ENCODE data around the gene IGFBP7.

IGFBP7 gene

DNA sequence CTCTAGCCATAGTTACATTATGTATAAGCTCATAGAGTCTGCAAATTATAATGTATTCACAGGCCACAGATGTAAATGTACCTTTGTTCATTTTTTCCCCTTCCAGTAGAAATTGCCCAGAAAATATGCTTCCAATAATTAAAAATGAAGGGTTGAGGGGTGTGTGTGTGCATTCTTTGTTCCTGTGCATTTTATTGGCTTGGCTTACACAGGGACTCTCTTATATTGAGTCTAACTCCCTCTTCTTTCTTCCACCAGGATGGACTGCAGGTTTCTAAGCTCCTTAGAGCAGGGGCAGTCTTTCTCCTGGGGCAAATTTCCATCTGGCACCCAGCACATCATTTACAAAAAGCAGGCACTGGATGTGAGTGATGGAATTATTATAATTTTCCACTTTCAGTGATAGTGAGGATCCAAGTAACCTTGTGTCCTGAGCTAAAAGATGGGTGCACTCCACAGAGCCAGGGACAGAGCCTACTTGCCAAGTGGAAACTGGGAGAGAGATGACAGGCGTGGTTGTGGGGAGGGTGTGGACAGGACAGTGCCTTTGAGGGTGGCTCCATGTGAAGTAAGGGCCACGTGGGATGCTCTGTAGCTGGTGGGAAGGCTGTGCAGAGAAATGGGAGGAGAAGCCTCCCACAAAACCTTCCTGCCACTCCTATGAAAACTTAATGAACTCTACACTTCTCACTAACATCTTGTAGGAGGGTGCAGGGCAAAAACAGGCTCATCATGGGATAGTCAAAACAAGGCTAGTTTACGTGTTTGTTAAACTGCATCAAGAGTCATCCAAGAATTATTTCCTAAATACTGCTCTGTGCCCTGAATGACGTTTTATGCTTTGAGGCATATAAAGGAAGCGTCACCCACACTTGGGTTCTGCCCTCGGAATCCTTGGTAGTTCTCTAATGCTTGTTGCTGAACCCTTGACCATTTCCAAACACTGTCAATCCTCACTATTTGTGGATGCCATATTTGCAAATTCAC, 16.0 kb downstream of the IGFBP7 start:
- DNase-seq = no peak

DNA sequence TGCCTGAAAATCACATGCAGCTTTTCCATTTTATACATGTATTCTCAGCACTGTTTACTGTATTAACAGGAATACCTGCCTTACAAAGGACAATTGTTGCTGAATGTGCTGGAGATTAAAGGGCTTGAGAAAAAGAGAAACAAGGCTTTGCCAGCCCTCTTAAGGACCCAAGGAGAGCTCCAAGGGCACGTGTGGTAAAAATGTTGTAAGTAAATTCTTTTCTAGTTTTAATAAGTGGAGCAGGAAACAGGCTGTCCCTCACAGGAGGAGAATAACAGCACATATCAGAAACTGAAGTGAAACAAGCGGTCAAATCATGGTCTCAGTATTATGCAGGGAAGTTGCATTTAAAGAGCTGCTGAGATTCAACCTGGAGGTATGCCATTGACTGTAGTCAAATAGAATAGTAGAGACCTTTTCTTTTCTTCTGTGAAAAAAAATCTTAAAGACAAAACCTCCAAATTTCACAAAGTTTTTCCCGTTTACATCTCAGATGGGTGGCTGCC, 18.5 kb downstream of the IGFBP7 start:
- no peak for DNase-seq

DNA sequence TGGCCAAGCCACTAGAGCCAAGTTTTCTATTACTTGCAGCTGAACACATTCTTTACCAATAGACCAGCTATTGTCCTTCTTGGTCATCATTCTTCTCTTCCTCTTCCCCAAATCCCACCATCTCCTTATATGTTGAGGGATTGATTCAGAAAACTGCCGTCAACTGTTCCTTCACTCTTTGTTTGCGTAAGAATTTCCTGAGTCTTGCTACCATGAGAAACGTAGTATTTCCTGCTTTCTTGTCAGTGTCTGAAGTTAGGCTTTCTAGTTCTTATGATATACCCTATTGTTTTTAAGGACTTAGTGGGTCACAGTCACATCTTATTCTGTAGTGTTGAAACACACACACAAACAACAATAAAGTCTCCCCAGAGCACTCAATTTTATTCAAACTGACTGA, 20.1 kb downstream of the IGFBP7 start:
- no peak for DNase-seq

DNA sequence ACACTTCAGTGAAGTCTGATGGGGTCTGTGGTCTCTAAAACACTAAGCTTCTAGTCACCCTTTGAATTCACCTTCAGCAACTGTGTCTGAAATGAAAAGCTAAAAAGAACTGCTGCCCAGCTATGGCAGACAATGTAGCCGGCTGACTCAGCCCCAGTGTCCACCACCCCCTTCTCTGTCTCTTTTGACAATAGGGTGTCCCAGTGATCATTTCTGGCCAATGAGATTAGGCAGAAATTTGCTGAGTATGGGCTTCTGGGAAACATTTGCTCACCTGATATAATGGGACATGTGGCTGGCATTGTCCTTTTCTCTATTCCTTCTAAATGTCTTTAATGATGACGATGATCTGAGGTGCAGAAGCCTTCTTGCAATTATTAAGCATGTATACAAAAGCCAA, 20.6 kb downstream of the IGFBP7 start:
- DNase-seq = no peak

- no peak for DNase-seq
Measured at GRCh38 chr4:57086031-57086723, 24.0 kb downstream of the IGFBP7 start.

DNA sequence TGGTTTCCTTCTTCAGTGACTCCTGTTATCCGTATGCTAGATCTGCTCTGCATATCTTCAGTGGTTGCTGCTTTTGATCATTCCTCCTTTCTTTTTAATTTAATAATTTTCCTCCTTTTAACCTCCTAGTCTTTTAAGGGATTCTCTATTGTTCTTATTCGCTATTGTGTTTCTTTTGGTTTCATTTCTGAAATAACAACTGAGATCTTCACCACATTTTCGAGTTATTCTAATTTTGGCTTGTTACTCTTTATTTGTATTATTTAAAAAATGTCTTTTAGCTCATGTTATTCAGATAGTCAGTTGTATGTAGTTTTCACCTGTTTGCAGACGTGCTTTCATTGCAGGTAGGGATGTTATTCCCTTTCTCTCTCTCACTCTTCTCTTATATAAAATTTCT, 24.9 kb downstream of the IGFBP7 start:
- no peak for DNase-seq

DNA sequence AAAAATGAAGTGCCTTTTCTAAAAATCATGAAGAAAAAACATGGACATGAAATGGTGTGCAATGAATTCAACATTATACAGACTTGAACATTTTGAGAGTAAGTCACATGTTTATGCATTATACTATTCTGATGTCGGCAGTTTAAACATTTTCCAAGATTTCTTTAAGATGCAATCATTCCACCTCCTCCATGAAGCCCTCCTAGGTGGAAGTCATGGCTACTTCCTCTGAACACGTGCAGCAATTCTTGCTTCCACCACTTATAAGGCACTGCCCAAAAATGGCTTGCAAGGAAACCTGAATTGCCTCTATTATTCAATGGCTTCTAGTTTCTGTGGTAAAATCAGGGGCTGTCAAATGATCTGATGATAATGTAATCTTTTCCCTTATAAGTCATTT, 25.8 kb downstream of the IGFBP7 start:
- DNase-seq = no peak

DNA sequence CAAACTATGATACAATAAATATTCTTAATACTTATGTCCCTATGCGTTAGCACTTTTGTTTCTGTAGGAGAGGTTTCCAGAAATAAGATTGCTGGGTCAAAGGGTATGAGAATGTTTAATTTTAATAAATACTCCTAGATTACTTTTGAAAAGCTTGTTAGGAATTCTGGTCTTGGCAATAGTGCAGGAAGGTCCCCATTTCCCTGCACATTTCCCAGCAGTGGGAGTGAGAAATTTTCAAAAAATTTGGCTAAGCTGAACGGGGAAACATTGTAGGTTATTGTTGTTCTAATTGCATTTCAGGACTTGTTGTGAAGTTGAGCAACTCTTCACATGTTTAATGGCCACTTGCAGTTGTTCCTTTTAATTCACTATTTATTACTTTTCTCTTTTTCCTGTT, 27.1 kb downstream of the IGFBP7 start:
- DNase-seq = peak; percentile 26

DNA sequence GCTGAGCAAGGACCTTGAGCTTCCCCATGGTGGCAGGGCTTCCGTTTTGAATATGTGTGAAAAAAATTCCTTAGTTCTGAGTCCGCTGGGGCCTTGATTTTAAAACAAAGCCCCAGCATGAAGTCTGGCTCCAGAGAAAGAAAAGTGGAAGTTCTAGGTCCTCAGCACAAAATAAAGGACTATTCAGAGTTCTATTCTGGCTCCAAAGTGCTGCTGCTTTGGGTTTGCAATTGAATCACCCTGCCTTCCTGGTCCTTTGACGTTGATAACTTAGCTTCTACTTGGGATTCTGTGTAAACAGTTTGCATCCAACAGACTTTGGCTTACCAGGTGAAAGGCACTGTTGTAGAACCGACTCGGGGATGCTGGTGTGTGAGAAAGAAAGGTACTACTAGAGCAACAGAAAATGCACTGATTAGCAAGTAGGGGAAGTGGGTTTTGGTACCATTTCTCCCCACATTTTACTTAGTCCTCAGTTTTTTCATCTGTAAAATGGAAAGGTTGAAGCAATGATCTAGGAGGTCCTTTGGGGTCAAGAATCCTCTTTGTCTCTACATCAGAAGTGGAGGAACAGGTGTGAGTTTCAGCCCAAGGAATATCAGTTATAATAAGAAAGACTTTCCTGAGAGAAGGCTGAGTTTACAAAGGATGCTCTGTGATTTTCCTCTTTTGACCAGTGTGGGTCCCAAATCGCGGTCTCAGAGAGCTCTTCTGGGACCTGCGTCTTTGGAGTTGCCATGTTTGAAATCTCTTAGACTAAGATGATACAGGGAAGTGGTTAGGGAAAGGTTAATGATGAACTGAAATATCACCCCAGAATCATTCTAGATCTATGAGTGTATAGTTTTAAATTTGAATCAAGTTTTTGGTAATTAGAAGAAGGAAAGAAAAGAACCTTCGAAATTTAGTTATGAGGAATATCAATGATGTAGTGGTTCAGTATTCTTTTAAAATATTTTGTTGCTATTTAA, 28.2 kb downstream of the IGFBP7 start:
- no peak for DNase-seq

- peak; percentile 98 for DNase-seq
Measured at GRCh38 chr4:57080781-57081650, 29.2 kb downstream of the IGFBP7 start.

DNA sequence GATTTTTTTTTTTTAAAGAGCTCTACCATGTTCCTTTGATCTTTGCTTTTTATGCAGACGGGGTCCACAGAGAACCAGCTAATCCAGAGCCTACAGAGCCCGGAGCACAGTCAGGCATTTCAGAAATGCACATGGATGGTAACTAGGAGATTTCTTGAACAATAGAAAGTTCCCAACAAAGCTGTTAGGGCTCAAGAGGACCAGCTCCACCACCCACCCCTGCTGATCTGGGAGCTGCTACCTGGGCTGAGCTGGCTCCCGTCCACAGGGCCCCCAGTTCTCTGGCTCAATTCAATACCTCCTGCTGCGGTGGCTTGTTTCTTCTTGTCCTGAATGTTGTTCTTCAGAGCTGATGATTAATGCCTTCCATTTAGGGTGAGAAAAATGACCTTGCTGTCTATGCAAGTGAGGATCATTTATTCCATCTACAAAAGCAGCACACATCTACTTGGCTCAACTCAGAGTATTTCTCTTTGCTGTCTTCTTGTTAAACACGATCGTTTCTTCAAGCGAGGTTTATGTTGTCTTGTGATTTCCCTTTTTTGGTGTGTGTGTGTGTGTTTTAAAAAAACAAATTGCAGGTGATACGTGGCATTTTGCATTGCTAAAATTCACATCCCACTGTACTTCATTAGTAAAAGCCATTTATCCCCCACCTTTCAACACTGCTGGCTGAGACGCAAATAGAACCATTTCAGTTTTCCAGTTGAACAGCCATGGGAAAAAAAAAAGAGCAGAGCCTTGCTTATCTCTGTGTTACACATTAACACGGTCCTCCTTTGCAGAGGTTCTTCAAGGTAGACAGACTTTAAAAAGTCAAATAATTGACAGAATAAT, 31.3 kb downstream of the IGFBP7 start:
- DNase-seq = peak; percentile 29

- DNase-seq = peak; percentile 86
Measured at GRCh38 chr4:57077550-57078343, 32.4 kb downstream of the IGFBP7 start.

- DNase-seq = no peak
Measured at GRCh38 chr4:57076646-57077045, 33.5 kb downstream of the IGFBP7 start.

DNA sequence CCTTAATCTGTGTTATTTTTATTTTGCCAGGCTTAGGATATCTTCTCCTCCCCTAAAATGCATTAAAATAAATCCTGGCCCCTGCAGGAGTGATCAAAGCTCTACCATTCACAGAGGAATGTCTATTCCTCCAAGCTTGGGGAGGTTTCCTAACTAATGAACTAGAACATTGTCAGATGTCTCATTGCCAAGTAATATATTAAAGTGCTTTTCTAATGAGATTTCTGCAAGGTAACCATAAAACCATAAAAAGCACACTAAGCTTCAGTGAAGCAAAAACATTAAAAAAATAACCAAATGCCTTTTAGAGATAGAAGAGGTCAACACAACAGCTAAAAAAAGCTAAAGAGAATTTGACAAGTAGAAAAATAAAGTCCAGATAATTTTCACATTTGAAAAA, 34.8 kb downstream of the IGFBP7 start:
- DNase-seq = no peak

- DNase-seq = peak; percentile 50
Measured at GRCh38 chr4:57074744-57075143, 35.4 kb downstream of the IGFBP7 start.

DNA sequence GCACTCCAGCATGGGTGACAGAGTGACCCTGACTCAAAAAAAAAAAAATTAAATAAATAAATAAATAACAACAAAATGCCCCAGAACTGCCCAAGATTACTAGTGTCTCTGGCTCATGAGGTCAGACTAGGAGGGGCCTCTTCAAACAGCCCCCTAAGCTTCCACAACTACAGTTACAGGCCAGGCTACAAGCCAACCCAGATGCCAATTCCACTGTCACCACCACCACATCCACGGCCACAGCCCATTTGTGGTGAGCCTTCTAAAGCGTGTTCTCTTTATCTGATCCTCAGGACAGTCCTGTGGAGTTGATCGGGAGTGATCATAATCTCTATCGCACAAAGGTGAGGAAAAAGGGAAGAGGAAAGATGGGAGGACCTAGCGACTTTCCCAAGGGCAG, 36.6 kb downstream of the IGFBP7 start:
- no peak for DNase-seq

DNA sequence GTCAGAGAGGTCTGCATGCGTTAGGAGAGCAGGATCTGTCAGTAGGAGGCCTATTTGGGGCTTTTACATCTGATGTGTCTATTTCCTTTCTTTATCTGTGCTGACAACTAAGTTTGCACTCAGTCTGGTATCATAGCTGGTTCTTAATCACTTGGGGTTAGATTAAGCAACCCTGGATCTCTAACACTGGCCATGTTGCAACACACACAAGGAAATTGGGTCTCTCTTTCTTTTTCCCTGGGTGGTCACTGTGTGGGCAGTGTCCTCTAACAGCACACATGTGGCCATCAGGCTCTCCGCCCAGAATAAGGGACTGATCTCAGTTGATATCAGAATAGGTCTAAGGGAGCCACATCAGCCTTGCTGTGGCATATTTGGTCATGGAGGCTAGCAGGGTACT, 38.9 kb downstream of the IGFBP7 start:
- peak; percentile 61 for DNase-seq

GRCh38 chr4:57070461-57070860, 39.7 kb downstream of the IGFBP7 start:
- no peak for DNase-seq

- DNase-seq = no peak
Measured at GRCh38 chr4:57068237-57068981, 41.8 kb downstream of the IGFBP7 start.

Data from fibroblast of skin of right quadriceps (primary cell).